Measurements from ENCODE around the gene CDCA5. TPM values are rescaled to one million over a fixed set of nuclear protein-coding genes. Genes with fewer than 3 reads are reported as not detected.

The CDCA5 gene
- total RNA-seq, 2 experiments from 2014 or later: 0.77 to 0.84 TPM

DNA sequence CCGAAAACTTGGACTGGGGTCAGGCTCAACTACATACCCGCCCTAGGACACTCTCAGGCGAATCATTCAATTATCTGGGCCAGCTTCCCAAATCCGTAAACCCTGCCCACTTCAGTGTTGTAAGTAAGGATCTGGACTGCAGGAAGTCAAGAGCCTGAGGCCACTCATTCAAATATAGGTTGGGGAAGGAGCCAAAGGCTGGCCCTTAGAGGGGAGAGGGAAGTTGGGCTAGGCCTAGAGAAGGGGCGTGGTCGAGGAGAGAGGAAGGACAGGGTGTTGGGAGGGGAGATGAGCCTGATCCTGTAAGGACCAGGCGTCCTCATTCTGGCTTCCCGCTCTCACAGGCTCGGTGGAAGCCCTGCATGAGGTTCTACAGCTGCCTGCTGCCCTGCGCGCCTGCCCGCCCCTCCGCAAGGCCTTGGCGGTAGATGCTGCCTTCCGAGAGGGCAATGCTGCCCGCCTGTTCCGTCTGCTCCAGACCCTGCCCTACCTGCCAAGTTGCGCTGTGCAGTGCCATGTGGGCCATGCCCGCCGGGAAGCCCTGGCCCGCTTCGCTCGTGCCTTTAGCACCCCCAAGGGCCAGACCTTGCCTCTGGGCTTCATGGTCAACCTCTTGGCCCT, 39.8 kb downstream of the CDCA5 start:
- H3K36me3 Mint-ChIP-seq (ENCODE audit: low read depth): peaks cover 18% of the 10 kb centered on the region
- no peak overlapping the region for H3K27ac Mint-ChIP-seq
- peak overlapping the region; percentile 42 for H3K4me3 Mint-ChIP-seq
- Histone ChIP-seq H3K36me3 (ENCODE audit: insufficient read depth, low read length) (peaks cover 11% of the 10 kb centered on the region), H3K9me3 (ENCODE audit: control insufficient read depth in 1 of 2, insufficient read depth in 1 of 2, low read length in 2 of 2) (no peaks in the 10 kb centered on the region), H3K4me3 (ENCODE audit: low read length) (no peak overlapping the region), H3K4me1 (ENCODE audit: insufficient read depth, low read length) (peaks cover 50% of the 10 kb centered on the region), H3K27me3 (ENCODE audit: control insufficient read depth in 1 of 2, insufficient read depth in 2 of 2, low read length in 2 of 2) (no peaks in the 10 kb centered on the region), H3K27ac (ENCODE audit: low read depth in 1 of 2, low read length in 2 of 2) (no peak overlapping the region)
- no peaks in the 10 kb centered on the region for H3K27me3 Mint-ChIP-seq
- CTCF ChIA-PET: no interaction called here
- peaks cover 39% of the 10 kb centered on the region for H3K4me1 Mint-ChIP-seq (ENCODE audit: low read depth)
- H3K9me3 Mint-ChIP-seq: no peaks in the 10 kb centered on the region
- POLR2A ChIA-PET: interaction anchor here (1.1 to 1.4 kb wide), 2 partner anchors 16 to 78 kb away, joined by 3 read pairs; partner anchors contain the start of genes FAU and MRPL49
- ATAC-seq (ENCODE audit: poor library complexity): no peak
- intact Hi-C loops (cut with DNase I, micrococcal nuclease): no loop called here
- TF ChIP-seq, protein P1, sequence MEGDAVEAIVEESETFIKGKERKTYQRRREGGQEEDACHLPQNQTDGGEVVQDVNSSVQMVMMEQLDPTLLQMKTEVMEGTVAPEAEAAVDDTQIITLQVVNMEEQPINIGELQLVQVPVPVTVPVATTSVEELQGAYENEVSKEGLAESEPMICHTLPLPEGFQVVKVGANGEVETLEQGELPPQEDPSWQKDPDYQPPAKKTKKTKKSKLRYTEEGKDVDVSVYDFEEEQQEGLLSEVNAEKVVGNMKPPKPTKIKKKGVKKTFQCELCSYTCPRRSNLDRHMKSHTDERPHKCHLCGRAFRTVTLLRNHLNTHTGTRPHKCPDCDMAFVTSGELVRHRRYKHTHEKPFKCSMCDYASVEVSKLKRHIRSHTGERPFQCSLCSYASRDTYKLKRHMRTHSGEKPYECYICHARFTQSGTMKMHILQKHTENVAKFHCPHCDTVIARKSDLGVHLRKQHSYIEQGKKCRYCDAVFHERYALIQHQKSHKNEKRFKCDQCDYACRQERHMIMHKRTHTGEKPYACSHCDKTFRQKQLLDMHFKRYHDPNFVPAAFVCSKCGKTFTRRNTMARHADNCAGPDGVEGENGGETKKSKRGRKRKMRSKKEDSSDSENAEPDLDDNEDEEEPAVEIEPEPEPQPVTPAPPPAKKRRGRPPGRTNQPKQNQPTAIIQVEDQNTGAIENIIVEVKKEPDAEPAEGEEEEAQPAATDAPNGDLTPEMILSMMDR (IDR thresholded peaks at IDR 0.05): no peak
- peak in 2 of 14 experiments; percentile 33 to 44 for DNase-seq

DNA sequence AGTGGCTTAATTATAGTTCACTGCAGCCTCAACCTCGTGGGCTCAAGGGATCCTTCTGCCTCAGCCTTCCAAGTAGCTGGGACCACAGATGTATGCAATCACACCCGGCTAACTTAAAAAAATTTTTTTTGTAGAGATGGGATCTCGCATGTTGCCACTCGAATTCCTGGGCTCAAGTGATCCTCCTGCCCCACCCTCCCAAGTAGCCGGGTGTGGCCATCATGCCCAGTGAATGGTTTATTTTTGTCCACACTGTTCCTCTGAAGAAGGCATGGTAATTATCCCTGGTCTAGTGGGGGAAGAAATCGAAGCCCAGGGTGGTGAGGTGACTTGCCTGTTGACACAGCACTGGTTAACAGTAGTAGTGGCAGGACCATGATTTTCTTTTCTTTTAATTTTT, 40.9 kb downstream of the CDCA5 start:
- ChIA-PET POLR2A (interaction anchor here (1.1 to 1.4 kb wide), 2 partner anchors 15 to 79 kb away, joined by 3 read pairs; partner anchors contain the start of genes FAU and MRPL49), CTCF (no interaction called here)
- intact Hi-C loops (cut with DNase I, micrococcal nuclease): no loop called here
- Histone ChIP-seq H3K27me3 (ENCODE audit: control insufficient read depth in 1 of 2, insufficient read depth in 2 of 2, low read length in 2 of 2) (no peaks in the 10 kb centered on the region), H3K9me3 (ENCODE audit: control insufficient read depth in 1 of 2, insufficient read depth in 1 of 2, low read length in 2 of 2) (no peaks in the 10 kb centered on the region), H3K36me3 (ENCODE audit: insufficient read depth, low read length) (peaks cover 15% of the 10 kb centered on the region), H3K4me3 (ENCODE audit: low read length) (no peak overlapping the region), H3K4me1 (ENCODE audit: insufficient read depth, low read length) (peaks cover 43% of the 10 kb centered on the region), H3K27ac (ENCODE audit: low read depth in 1 of 2, low read length in 2 of 2) (no peak overlapping the region)
- no peak for ATAC-seq (ENCODE audit: poor library complexity)
- H3K9me3 Mint-ChIP-seq: no peaks in the 10 kb centered on the region
- peak overlapping the region; percentile 89 for H3K4me3 Mint-ChIP-seq
- TF ChIP-seq, protein P1 (IDR thresholded peaks at IDR 0.05): no peak
- H3K27ac Mint-ChIP-seq: no peak overlapping the region
- peaks cover 36% of the 10 kb centered on the region for H3K4me1 Mint-ChIP-seq (ENCODE audit: low read depth)
- H3K27me3 Mint-ChIP-seq: no peaks in the 10 kb centered on the region
- H3K36me3 Mint-ChIP-seq (ENCODE audit: low read depth): peaks cover 24% of the 10 kb centered on the region
- no peak for DNase-seq

DNA sequence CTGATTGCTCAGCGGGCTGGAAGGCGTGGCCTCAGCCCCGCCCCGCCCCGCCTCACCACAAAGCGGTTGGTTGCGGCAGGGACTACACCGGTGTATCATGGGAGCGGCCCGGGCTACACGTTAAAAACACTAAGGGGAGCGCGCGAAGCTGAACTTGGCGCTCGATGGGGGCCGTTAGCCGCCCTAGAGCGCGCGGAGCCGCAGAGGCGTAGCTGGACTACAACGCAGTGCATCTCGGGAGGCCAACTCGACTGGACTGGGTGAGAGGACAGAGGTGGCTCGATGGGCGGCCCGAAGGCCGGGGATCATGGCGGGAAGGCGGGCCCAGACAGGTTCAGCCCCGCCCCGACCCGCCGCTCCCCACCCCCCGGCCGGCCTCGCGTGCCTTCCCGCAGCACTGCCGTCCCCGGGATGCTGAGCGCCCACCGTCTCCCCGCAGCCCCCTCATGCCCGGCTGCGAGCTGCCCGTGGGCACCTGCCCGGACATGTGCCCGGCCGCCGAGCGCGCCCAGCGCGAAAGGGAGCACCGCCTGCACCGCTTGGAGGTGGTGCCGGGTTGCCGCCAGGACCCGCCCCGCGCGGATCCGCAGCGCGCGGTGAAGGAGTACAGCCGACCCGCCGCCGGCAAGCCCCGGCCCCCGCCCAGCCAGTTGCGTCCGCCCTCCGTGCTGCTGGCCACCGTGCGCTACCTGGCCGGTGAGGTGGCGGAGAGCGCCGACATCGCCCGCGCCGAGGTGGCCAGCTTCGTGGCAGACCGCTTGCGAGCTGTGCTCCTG, 42.8 kb downstream of the CDCA5 start, which contains the start of gene SAC3D1:
SAC3D1 (plus strand) TSS at position 364 of the 776 bp plus-strand sequence; CDS start at position 447, 83 bp downstream.
- Histone ChIP-seq H3K9me3 (ENCODE audit: control insufficient read depth in 1 of 2, insufficient read depth in 1 of 2, low read length in 2 of 2) (no peaks in the 10 kb centered on the region), H3K4me3 (ENCODE audit: low read length) (peak within 1 kb of the TSS; percentile 82), H3K36me3 (ENCODE audit: insufficient read depth, low read length) (peaks cover 16% of the 10 kb centered on the region), H3K4me1 (ENCODE audit: insufficient read depth, low read length) (peaks cover 32% of the 10 kb centered on the region), H3K27ac (ENCODE audit: low read depth in 1 of 2, low read length in 2 of 2) (peak within 1 kb of the TSS; percentile 56 to 84), H3K27me3 (ENCODE audit: control insufficient read depth in 1 of 2, insufficient read depth in 2 of 2, low read length in 2 of 2) (no peaks in the 10 kb centered on the region)
- H3K27me3 Mint-ChIP-seq: no peaks in the 10 kb centered on the region
- POLR2A ChIA-PET: interaction anchor here (0.6 to 2.3 kb wide), 15 partner anchors 9 to 262 kb away, joined by 3 to 18 read pairs (median 6); partner anchors contain the start of genes ARL2, ATG2A, CDCA5 and FAU
- peaks cover 24% of the 10 kb centered on the region for H3K36me3 Mint-ChIP-seq (ENCODE audit: low read depth)
- peak; percentile 87 for ATAC-seq (ENCODE audit: poor library complexity)
- H3K9me3 Mint-ChIP-seq: no peaks in the 10 kb centered on the region
- DNase-seq: peak; percentile 70 to 95 (median 80)
- TF ChIP-seq, protein P1 (IDR thresholded peaks at IDR 0.05): no peak
- H3K27ac Mint-ChIP-seq: peak within 1 kb of the TSS; percentile 93
- peak within 1 kb of the TSS; percentile 98 for H3K4me3 Mint-ChIP-seq
- intact Hi-C loops (cut with DNase I, micrococcal nuclease): loop anchor here (1.0 to 2.0 kb wide), 3 partner anchors 14 to 44 kb away; partner anchors contain the start of genes SNX15 (in 2 of the 2), ARL2 (in 1 of the 2), CDCA5 (in 1 of the 2) and ZFPL1 (in 1 of the 2)
- CTCF ChIA-PET: interaction anchor here (0.8 to 2.6 kb wide), 5 partner anchors 12 to 76 kb away, joined by 3 to 20 read pairs (median 4); partner anchors contain the start of genes ARL2, SNX15, TM7SF2 and ZNHIT2
- peaks cover 20% of the 10 kb centered on the region for H3K4me1 Mint-ChIP-seq (ENCODE audit: low read depth)

All from CD4-positive, alpha-beta T cell (primary cell).